SH-SY5Y (cell line): Measurements from ENCODE around the gene MARCHF2.

Experiments
- GATA2 ChIP-seq: IDR thresholded peaks from 2 replicates; pipeline ENCODE4 v1.6.1; 2011; ENCODE audit warnings: mild to moderate bottlenecking, low read depth, low read length
- GATA3 ChIP-seq: IDR thresholded peaks from 2 replicates; pipeline ENCODE4 v1.6.1; 2011; ENCODE audit warnings: low read depth, mild to moderate bottlenecking, low read length, moderate library complexity

MARCHF2 gene

DNA sequence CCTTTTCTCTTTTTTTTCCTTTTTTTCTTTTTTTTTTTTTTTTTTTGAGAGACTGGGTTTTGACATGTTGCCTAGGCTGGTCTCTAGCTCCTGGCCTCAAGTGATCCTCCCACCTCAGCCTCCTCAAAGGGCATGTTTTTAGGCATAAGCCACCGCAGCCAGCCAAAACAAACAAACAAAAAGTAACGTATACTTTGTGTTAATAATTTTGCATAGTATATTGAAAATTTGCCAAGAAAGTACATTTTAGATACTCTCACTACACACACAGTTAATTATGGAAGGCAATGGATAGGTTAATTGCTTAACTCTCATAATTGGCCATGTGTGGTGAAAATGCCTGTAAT, 24.5 kb upstream of the MARCHF2 start:
- TF ChIP-seq GATA3, result no peak
- TF ChIP-seq GATA2, result no peak

- no peak for TF ChIP-seq GATA2
- TF ChIP-seq GATA3, result no peak
Measured at GRCh38 chr19:8389891-8390616, 23.1 kb upstream of the MARCHF2 start, which contains the start of gene RAB11B. Gene RAB11B, plus strand, starts transcription at chr19:8390360. Its CDS starts 57 bp downstream, at chr19:8390417.

DNA sequence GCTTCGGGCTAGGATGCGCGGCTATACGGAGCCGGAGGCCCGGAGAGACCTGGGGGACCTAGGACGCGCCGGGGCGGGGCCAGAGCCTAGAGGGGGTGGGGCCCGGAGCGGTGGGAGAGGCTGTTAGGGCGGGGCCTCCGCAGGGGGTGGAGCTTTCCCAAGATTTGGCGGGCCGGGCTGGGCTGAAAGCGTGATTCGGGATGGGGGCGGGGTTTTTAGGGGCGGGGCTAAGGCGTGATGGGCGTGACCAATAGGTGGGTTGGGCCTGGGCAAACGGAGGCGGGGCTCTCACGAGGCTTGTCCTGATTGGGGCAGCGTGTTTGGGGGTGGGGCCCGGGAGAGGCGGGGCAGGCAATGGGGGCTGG, 22.5 kb upstream of the MARCHF2 start:
- TF ChIP-seq GATA3, result no peak
- TF ChIP-seq GATA2, result no peak

DNA sequence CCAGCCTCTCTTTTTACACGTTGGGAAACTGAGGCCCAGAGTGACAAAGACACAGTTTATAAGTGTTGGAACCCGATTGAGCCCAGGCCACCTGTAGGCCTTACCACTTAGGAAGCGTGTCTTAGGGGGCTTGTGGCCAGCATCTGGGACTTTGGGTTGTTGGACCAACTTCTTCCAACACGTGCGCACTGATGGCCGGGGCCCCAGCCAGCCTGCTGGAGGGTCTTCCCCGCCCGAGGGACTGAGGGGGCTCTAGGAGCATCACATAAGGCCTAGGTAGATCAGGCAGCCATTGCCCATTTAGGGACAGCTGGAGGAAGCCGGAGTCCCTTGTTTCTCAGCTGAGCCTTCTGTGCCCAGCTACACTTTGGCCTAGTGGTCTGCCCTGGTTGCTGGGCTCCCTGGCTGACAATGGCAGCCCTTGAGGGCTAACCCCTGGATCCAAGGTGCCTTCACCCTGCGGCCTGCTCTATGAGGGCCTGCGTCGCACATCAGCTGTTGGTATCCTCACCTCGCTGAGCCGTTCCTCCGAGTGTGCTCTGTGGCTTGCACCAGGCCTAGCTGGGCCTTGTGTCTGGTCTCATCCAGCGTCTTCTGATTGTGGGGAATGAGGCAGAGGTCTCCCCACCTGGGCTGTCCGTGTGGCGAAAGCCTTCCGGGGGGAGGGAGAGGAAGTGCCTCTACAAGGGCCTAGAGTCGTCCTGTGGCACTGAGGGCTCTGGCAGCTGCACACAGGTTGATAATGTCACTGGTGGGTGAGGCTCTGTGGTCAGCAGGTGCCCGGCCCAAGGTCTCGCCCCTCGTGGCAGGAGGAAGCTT, 21.7 kb upstream of the MARCHF2 start:
- TF ChIP-seq GATA2 (no peak), GATA3 (no peak)

DNA sequence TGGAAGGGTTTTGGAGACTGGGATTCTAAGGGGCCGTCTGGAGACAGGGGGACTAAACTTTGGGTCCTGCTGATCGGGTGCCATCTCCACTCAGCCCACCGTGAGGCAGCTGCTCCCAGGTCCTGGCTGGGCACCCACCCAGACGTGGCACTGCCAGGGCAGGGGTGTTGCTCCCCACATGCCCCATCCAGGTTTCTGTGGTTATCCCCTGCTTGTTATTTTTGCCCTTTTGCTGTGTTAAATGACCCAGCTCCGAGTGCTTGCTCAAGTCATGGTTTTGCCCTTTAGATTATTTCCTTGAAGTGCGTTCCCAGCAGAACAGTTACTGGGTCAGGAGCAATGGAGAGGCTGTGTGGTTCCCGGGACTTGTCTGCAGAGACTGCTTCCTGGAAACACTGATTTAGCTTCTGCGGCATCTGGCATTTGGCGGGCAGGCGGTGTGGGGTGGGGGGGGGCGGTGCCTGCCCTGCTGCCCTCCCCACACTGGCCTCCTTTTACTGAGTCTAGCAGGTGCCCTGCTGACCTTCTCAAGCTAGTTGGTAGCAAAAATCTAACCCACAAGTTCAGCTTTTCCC, 21.0 kb upstream of the MARCHF2 start:
- no peak for TF ChIP-seq GATA2
- no peak for TF ChIP-seq GATA3

GRCh38 chr19:8393192-8393870, 19.8 kb upstream of the MARCHF2 start:
- TF ChIP-seq GATA3 (no peak), GATA2 (no peak)

- TF ChIP-seq GATA2 (no peak), GATA3 (no peak)
Measured at GRCh38 chr19:8393871-8394250, 19.2 kb upstream of the MARCHF2 start.

- TF ChIP-seq GATA3, result no peak
- TF ChIP-seq GATA2, result no peak
Measured at GRCh38 chr19:8395621-8396082, 17.5 kb upstream of the MARCHF2 start.

GRCh38 chr19:8396185-8396562, 16.9 kb upstream of the MARCHF2 start:
- TF ChIP-seq GATA2 (no peak), GATA3 (no peak)

- TF ChIP-seq GATA2 (no peak), GATA3 (no peak)
Measured at GRCh38 chr19:8396563-8397203, 16.4 kb upstream of the MARCHF2 start.

DNA sequence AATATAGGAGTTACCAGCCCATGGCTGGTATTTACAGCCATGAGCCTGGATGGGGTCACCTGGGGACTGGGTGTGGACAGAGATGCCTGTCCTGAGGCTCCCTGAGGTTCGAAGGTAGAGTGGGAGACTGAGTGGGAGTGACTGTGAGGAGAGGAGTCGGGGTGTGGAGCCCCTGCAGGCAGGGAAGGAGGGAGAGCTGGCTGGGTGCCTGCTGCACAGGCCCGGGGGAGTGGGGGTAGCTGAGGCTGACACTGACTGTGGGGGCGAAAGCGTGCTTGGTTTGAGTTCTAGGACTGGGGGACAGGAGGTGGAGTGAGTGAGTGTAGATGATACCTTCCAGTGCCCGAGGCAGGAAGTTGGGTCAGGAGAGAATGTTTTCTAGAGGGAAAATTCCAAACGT, 15.8 kb upstream of the MARCHF2 start:
- no peak for TF ChIP-seq GATA2
- TF ChIP-seq GATA3, result no peak

DNA sequence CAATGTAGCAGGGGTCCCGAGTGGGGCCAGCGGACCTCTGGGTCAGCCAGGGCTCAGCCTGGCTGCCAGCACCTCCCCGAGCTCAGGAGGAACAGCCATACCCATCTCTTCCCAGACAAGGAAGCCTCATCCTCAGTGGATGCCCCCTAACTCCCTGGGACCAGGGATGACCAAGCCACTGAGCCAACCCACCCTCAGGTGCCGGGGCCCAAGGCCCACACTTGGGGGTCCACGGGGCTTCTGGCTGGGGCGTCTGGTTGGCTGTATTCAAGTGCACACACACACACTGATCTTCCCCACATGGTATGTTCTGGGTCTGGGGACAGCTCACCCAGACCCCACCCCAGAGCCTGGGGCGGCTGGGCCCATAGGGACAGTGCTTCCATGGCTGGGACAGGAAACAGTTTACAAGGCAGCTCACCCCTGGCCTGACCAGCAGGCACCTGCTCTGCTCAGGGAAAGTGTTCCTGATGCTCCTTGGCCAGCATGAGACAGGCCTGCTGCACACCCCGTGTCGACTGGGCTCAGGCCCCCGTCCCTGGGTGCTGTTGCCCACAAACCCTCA, 15.3 kb upstream of the MARCHF2 start:
- TF ChIP-seq GATA3 (no peak), GATA2 (no peak)

- TF ChIP-seq GATA3 (no peak), GATA2 (no peak)
Measured at GRCh38 chr19:8398311-8398771, 14.8 kb upstream of the MARCHF2 start.
